Osteocyte (in vitro differentiated cells): ENCODE results near the gene STAT4. TPM values are rescaled to one million over a fixed set of nuclear protein-coding genes. Genes with fewer than 3 reads are reported as not detected.
"Not testable (repeated sequence)": the region's sequence is repeated elsewhere in the genome, so short reads cannot be mapped to it uniquely, and the experiment has no call there.

Experiments
- DNase-seq: peaks from one replicate; pipeline ENCODE4 v3.0.0; 2021; ENCODE audit warnings: mixed read lengths; ENCODE audit not compliant: unreplicated experiment; ENCODE audit errors: extremely low spot score
- H3K27ac Mint-ChIP-seq: one replicate; pipeline ENCODE4 v1.8.0; 2021; ENCODE audit warnings: mild to moderate bottlenecking, mixed read lengths; ENCODE audit not compliant: unreplicated experiment
- H3K27me3 Mint-ChIP-seq: one replicate; pipeline ENCODE4 v1.8.0; 2021; ENCODE audit warnings: mixed read lengths; ENCODE audit not compliant: unreplicated experiment
- H3K36me3 Mint-ChIP-seq: one replicate; pipeline ENCODE4 v1.8.0; 2021; ENCODE audit warnings: mixed read lengths; ENCODE audit not compliant: unreplicated experiment
- H3K4me1 Mint-ChIP-seq: one replicate; pipeline ENCODE4 v1.8.0; 2021; ENCODE audit warnings: mixed read lengths; ENCODE audit not compliant: unreplicated experiment
- H3K4me3 Mint-ChIP-seq: one replicate; pipeline ENCODE4 v1.8.0; 2021; ENCODE audit warnings: mild to moderate bottlenecking, moderate library complexity, mixed read lengths; ENCODE audit not compliant: unreplicated experiment
- H3K9me3 Mint-ChIP-seq: one replicate; pipeline ENCODE4 v1.8.0; 2021; ENCODE audit warnings: mixed read lengths; ENCODE audit not compliant: unreplicated experiment
- CTCF ChIP-seq: fragments of 200-600 bp; sonication (generic); IDR thresholded peaks from 2 replicates; pipeline ENCODE4 v1.5.0; 2021; ENCODE audit warnings: antibody characterized with exemption, mild to moderate bottlenecking, moderate library complexity
- total RNA-seq: library from RNA; stranded (reverse); gene quantifications from 2 replicates; pipeline ENCODE4 v1.2.1, GENCODE V29; 2021

Gene STAT4
- total RNA-seq, 1 donor from 2014 or later: 1.3 TPM

GRCh38 chr2:190999058-190999457, 151.7 kb downstream of the STAT4 start:
- Mint-ChIP-seq H3K4me1 (no peaks in the 10 kb centered on the region), H3K9me3 (no peaks in the 10 kb centered on the region), H3K36me3 (peaks cover 69% of the 10 kb centered on the region), H3K4me3 (no peak overlapping the region), H3K27ac (no peak overlapping the region), H3K27me3 (no peaks in the 10 kb centered on the region)
- DNase-seq: no peak
- TF ChIP-seq CTCF: no peak

- Mint-ChIP-seq H3K4me3 (no peak overlapping the region), H3K9me3 (no peaks in the 10 kb centered on the region), H3K36me3 (peaks cover 66% of the 10 kb centered on the region), H3K27ac (no peak overlapping the region), H3K4me1 (no peaks in the 10 kb centered on the region), H3K27me3 (no peaks in the 10 kb centered on the region)
- no peak for DNase-seq
- no peak for TF ChIP-seq CTCF
Observed at GRCh38 chr2:190997526-190998113, 153.2 kb downstream of the STAT4 start.

- no peak for DNase-seq
- Mint-ChIP-seq H3K27ac (no peak overlapping the region), H3K4me1 (no peaks in the 10 kb centered on the region), H3K9me3 (no peaks in the 10 kb centered on the region), H3K27me3 (no peaks in the 10 kb centered on the region), H3K4me3 (no peak overlapping the region), H3K36me3 (peaks cover 67% of the 10 kb centered on the region)
- TF ChIP-seq CTCF: no peak
Observed at GRCh38 chr2:190996947-190997346, 153.8 kb downstream of the STAT4 start.

GRCh38 chr2:190996338-190996946, 154.4 kb downstream of the STAT4 start:
- TF ChIP-seq CTCF: peak; percentile 60
- Mint-ChIP-seq H3K27ac (no peak overlapping the region), H3K36me3 (peaks cover 65% of the 10 kb centered on the region), H3K4me1 (no peaks in the 10 kb centered on the region), H3K9me3 (no peaks in the 10 kb centered on the region), H3K27me3 (no peaks in the 10 kb centered on the region), H3K4me3 (no peak overlapping the region)
- no peak for DNase-seq

- peaks cover 66% of the 10 kb centered on the region for H3K36me3 Mint-ChIP-seq
- H3K27me3 Mint-ChIP-seq, H3K9me3 Mint-ChIP-seq, H3K27ac Mint-ChIP-seq, H3K4me1 Mint-ChIP-seq, DNase-seq, H3K4me3 Mint-ChIP-seq: not testable (repeated sequence)
Observed at GRCh38 chr2:190995315-190995714, 155.5 kb downstream of the STAT4 start.
